ENCODE data around the gene EXOC6B. TPM values are rescaled to one million over a fixed set of nuclear protein-coding genes. Genes with fewer than 3 reads are reported as not detected.

Gene EXOC6B
- polyA plus RNA-seq, 4 donors: 6.9 to 12.6 (median 8.5) TPM

DNA sequence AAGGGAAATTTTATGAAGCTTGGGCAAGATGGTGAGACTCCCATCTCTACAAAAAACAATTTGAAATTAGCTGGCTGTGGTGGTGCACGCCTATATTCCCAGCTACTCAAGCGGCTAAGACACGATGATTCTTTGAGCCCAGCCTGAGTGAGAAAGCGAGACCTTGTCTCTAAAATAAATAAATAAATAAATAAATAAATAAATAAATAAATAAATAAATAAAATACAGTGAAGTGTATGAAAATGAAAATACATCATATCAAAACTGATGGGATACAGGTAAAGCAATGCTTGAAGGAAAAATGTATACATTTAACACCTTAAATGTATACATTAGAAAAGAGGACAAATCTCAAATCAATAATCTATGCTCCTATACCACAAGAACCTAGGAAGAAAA lies 15.7 kb downstream of the EXOC6B start:
- H3K4me1 ChIP-seq (ENCODE audit: control insufficient read depth in 3 of 3, insufficient read depth in 2 of 3, low read depth in 1 of 3, low read length in 2 of 3): no peaks in the 10 kb centered on the region
- H3K36me3 ChIP-seq (ENCODE audit: control insufficient read depth in 3 of 3, insufficient read depth in 2 of 3, low read depth in 1 of 3, low read length in 3 of 3): peaks cover 0 to 2% (median 0%) of the 10 kb centered on the region in 3 donors
- no peak overlapping the region for H3K4me3 ChIP-seq (ENCODE audit: low read depth in 1 of 3, low read length in 3 of 3)
- WGBS, 3 donors: 94 to 99% (median 98%) methylated on average over 4 of the region's 4 CpGs
- no peak for FAIRE-seq
- H3K27ac ChIP-seq (ENCODE audit: low read depth in 1 of 3, low read length in 2 of 3): no peak overlapping the region
- no peak for DNase-seq
- H3K9me3 ChIP-seq (ENCODE audit: control insufficient read depth in 2 of 2, insufficient read depth in 1 of 2, low read depth in 1 of 2, low read length in 1 of 2): peaks cover 0 to 7% of the 10 kb centered on the region in 2 donors
- H3K27me3 ChIP-seq (ENCODE audit: control insufficient read depth in 3 of 3, insufficient read depth in 3 of 3, low read length in 3 of 3): no peaks in the 10 kb centered on the region

DNA sequence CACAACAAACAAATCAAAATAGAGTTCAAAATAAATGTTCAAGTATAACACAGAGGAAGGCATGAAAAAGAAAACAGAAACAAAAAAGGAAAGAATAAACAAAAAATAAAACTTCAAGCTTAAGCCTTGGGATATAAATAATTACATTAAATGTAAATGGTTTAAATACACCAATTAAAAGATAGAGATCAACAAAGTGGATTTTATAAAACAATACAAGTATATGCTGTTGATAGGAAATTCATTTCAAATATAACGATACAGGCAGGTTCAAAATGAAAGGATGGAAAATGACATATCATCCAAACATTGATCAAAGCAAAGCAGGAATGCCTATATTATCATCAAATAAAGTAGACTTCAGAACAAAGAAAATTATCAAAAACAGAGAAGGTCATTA lies 16.7 kb downstream of the EXOC6B start:
- DNase-seq: no peak
- WGBS, 3 donors: 92 to 100% (median 95%) methylated on average over 1 of the region's 1 CpG
- no peak overlapping the region for H3K4me3 ChIP-seq (ENCODE audit: low read depth in 1 of 3, low read length in 3 of 3)
- H3K9me3 ChIP-seq (ENCODE audit: control insufficient read depth in 2 of 2, insufficient read depth in 1 of 2, low read depth in 1 of 2, low read length in 1 of 2): peaks cover 0 to 7% of the 10 kb centered on the region in 2 donors
- H3K27ac ChIP-seq (ENCODE audit: low read depth in 1 of 3, low read length in 2 of 3): no peak overlapping the region
- peaks cover 0 to 2% (median 0%) of the 10 kb centered on the region in 3 donors for H3K36me3 ChIP-seq (ENCODE audit: control insufficient read depth in 3 of 3, insufficient read depth in 2 of 3, low read depth in 1 of 3, low read length in 3 of 3)
- no peaks in the 10 kb centered on the region for H3K4me1 ChIP-seq (ENCODE audit: control insufficient read depth in 3 of 3, insufficient read depth in 2 of 3, low read depth in 1 of 3, low read length in 2 of 3)
- no peaks in the 10 kb centered on the region for H3K27me3 ChIP-seq (ENCODE audit: control insufficient read depth in 3 of 3, insufficient read depth in 3 of 3, low read length in 3 of 3)
- no peak for FAIRE-seq

DNA sequence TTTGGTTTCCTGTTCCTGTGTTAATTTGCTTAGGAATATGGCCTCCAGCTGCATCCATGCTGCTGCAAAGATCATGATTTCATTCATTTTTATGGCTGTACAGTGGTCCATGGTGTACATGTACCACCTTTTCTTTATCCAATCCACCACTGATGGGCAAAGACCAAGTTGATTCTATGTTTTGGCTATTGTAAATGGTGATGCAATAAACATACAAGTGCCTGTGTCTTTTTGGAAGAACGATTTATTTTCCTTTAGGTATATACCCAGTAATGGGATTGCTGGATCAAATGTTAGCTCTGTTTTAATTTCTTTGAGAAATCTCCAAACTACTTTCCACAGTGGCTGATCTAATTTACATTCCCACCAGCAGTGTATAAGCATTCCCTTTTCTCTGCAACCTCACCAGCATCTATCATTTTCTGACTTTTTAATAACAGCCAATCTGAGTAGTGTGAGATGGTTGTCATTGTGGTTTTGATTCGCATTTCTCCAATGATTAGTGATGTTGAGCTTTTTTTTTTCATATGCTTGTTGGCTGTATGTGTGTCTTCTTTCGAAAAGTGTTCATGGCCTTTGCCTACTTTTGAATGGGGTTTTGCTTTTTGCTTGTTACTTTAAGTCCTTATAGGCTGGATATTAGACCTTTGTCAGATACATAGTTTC lies 19.4 kb downstream of the EXOC6B start:
- H3K4me1 ChIP-seq (ENCODE audit: control insufficient read depth in 3 of 3, insufficient read depth in 2 of 3, low read depth in 1 of 3, low read length in 2 of 3): no peaks in the 10 kb centered on the region
- 94 to 95% (median 95%) methylated on average over 3 of the region's 3 CpGs for WGBS, 3 donors
- H3K4me3 ChIP-seq (ENCODE audit: low read depth in 1 of 3, low read length in 3 of 3): no peak overlapping the region
- no peak for DNase-seq
- H3K27ac ChIP-seq (ENCODE audit: low read depth in 1 of 3, low read length in 2 of 3): no peak overlapping the region
- no peak for FAIRE-seq
- peaks cover 0 to 7% of the 10 kb centered on the region in 2 donors for H3K9me3 ChIP-seq (ENCODE audit: control insufficient read depth in 2 of 2, insufficient read depth in 1 of 2, low read depth in 1 of 2, low read length in 1 of 2)
- no peaks in the 10 kb centered on the region for H3K27me3 ChIP-seq (ENCODE audit: control insufficient read depth in 3 of 3, insufficient read depth in 3 of 3, low read length in 3 of 3)
- peaks cover 0 to 2% (median 0%) of the 10 kb centered on the region in 3 donors for H3K36me3 ChIP-seq (ENCODE audit: control insufficient read depth in 3 of 3, insufficient read depth in 2 of 3, low read depth in 1 of 3, low read length in 3 of 3)

DNA sequence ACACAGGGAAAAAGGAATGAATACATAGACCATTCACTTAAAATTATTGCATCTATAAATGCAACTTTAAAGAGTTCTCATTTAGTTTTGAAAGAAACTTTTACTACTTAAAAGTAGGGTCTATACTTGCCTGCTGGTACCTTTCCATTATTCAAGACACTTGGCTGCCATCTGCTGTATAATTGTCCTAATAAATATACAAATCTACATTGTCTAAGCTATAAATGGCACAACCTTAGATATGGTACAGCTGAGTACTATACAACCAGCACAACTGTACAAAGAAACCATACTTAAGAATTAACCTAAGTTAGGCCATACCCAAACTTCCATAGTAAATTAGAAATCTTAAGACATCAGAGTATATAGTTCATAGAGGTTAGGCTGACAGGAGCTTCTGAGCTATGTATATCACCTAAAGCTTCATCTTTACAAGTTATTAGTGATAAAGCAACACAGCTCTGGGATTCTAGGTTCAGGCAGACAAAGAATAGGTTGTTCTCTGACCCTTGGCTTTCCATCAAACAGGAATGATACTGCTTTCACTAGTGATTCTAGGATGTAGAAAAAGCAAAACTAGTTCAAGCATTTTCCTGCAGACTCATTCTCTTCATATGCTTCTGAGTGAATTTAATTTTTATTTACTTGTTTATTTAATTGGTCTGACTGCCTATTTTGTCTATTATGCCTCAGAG lies 22.1 kb downstream of the EXOC6B start:
- no peak overlapping the region for H3K4me3 ChIP-seq (ENCODE audit: low read depth in 1 of 3, low read length in 3 of 3)
- H3K9me3 ChIP-seq (ENCODE audit: control insufficient read depth in 2 of 2, insufficient read depth in 1 of 2, low read depth in 1 of 2, low read length in 1 of 2): peaks cover 0 to 5% of the 10 kb centered on the region in 2 donors
- no peaks in the 10 kb centered on the region for H3K27me3 ChIP-seq (ENCODE audit: control insufficient read depth in 3 of 3, insufficient read depth in 3 of 3, low read length in 3 of 3)
- FAIRE-seq (peak; percentile 19), DNase-seq (peak in 1 of 2 donors; percentile 21)
- no peak overlapping the region for H3K27ac ChIP-seq (ENCODE audit: low read depth in 1 of 3, low read length in 2 of 3)
- H3K36me3 ChIP-seq (ENCODE audit: control insufficient read depth in 3 of 3, insufficient read depth in 2 of 3, low read depth in 1 of 3, low read length in 3 of 3): no peaks in the 10 kb centered on the region
- H3K4me1 ChIP-seq (ENCODE audit: control insufficient read depth in 3 of 3, insufficient read depth in 2 of 3, low read depth in 1 of 3, low read length in 2 of 3): no peaks in the 10 kb centered on the region

DNA sequence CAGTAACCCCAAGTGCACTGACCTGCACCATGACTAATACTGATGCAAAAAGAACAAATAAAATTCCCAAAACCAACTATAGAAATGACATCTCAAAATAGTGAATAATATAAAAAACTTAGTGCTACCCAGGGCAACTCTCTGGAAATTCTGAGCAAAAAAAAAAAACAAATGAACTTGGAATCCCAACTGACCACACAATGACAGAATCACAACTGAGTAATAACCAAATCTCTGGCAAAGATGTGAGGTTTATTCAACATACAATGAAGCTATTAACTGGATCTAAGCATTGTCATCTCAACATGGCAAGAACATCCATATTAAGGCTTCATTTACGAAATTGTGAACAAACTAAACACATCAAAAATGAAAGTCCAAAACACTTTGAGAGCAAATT lies 22.7 kb downstream of the EXOC6B start:
- DNase-seq: no peak
- Histone ChIP-seq H3K36me3 (ENCODE audit: control insufficient read depth in 3 of 3, insufficient read depth in 2 of 3, low read depth in 1 of 3, low read length in 3 of 3) (no peaks in the 10 kb centered on the region), H3K27ac (ENCODE audit: low read depth in 1 of 3, low read length in 2 of 3) (no peak overlapping the region), H3K4me1 (ENCODE audit: control insufficient read depth in 3 of 3, insufficient read depth in 2 of 3, low read depth in 1 of 3, low read length in 2 of 3) (no peaks in the 10 kb centered on the region), H3K4me3 (ENCODE audit: low read depth in 1 of 3, low read length in 3 of 3) (no peak overlapping the region), H3K9me3 (ENCODE audit: control insufficient read depth in 2 of 2, insufficient read depth in 1 of 2, low read depth in 1 of 2, low read length in 1 of 2) (no peaks in the 10 kb centered on the region), H3K27me3 (ENCODE audit: control insufficient read depth in 3 of 3, insufficient read depth in 3 of 3, low read length in 3 of 3) (no peaks in the 10 kb centered on the region)
- WGBS, 3 donors: 63 to 92% (median 77%) methylated on average over 1 of the region's 1 CpG
- no peak for FAIRE-seq

DNA sequence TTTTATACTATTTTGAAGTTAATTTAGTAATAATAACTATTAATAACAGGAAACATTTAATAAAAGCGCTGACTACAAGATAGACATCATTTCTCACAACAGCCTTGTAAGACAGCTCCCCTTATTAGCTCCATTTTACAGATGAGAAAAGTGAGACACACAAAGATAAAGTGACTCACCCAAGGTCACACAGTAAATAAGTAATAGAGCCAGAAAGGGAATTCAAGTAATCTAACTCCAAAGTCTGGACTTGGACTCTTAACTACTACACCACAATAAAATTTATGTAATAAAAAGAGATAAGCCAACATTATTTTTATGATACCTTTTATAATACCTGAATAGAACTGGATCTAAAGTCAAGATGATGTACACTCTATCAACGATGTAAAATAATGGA lies 25.3 kb downstream of the EXOC6B start:
- no peaks in the 10 kb centered on the region for H3K4me1 ChIP-seq (ENCODE audit: control insufficient read depth in 3 of 3, insufficient read depth in 2 of 3, low read depth in 1 of 3, low read length in 2 of 3)
- 38 to 82% (median 55%) methylated on average over 2 of the region's 2 CpGs for WGBS, 3 donors
- H3K27ac ChIP-seq (ENCODE audit: low read depth in 1 of 3, low read length in 2 of 3): no peak overlapping the region
- no peaks in the 10 kb centered on the region for H3K27me3 ChIP-seq (ENCODE audit: control insufficient read depth in 3 of 3, insufficient read depth in 3 of 3, low read length in 3 of 3)
- no peak overlapping the region for H3K4me3 ChIP-seq (ENCODE audit: low read depth in 1 of 3, low read length in 3 of 3)
- no peaks in the 10 kb centered on the region for H3K36me3 ChIP-seq (ENCODE audit: control insufficient read depth in 3 of 3, insufficient read depth in 2 of 3, low read depth in 1 of 3, low read length in 3 of 3)
- no peaks in the 10 kb centered on the region for H3K9me3 ChIP-seq (ENCODE audit: control insufficient read depth in 2 of 2, insufficient read depth in 1 of 2, low read depth in 1 of 2, low read length in 1 of 2)
- FAIRE-seq: no peak
- DNase-seq: peak; percentile 56 to 95

DNA sequence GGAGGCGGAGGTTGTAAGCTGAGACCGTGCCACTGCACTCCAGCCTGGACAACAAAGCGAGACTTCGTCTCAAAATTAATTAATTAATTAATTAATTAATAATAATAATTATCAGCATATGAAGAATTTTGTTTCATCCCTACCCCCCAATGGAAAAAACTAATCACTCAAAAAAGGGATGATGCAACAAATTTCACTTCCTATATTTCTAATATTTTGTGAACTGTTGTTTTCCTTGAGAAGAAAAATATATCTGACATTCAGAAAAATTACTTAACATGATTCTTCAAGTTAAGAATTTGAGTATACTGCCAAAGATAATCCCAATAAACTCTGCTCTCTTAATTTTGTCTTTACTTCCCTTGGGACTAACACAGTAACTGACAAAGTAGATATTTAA lies 28.1 kb downstream of the EXOC6B start:
- WGBS, 3 donors: 93 to 97% (median 96%) methylated on average over 4 of the region's 4 CpGs

DNA sequence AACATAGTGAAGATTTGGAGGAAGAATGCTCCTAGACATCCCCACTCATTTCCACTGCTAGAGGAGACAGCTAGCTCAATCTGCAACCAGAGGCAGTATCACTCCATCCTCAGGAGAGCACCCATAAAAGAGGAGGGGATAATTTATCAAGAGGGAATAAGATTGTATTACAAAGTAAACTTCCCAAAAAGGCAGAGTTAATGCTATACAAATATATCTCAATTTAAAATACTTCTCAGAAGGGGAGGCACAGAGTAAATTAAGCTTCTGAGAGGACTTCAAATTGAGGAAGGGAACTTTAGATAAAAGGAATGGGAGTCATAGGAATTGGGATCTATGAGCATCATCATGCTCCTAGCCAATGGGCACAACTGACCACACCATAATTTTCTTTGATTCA lies 29.1 kb downstream of the EXOC6B start:
- FAIRE-seq (no peak), DNase-seq (no peak)
- Histone ChIP-seq H3K27ac (ENCODE audit: low read depth in 1 of 3, low read length in 2 of 3) (no peak overlapping the region), H3K9me3 (ENCODE audit: control insufficient read depth in 2 of 2, insufficient read depth in 1 of 2, low read depth in 1 of 2, low read length in 1 of 2) (no peaks in the 10 kb centered on the region), H3K27me3 (ENCODE audit: control insufficient read depth in 3 of 3, insufficient read depth in 3 of 3, low read length in 3 of 3) (no peaks in the 10 kb centered on the region), H3K4me3 (ENCODE audit: low read depth in 1 of 3, low read length in 3 of 3) (no peak overlapping the region), H3K36me3 (ENCODE audit: control insufficient read depth in 3 of 3, insufficient read depth in 2 of 3, low read depth in 1 of 3, low read length in 3 of 3) (no peaks in the 10 kb centered on the region), H3K4me1 (ENCODE audit: control insufficient read depth in 3 of 3, insufficient read depth in 2 of 3, low read depth in 1 of 3, low read length in 2 of 3) (no peaks in the 10 kb centered on the region)

More for the DNA sequence above, 28.1 kb downstream of the EXOC6B start:
- H3K9me3 ChIP-seq (ENCODE audit: control insufficient read depth in 2 of 2, insufficient read depth in 1 of 2, low read depth in 1 of 2, low read length in 1 of 2): no peaks in the 10 kb centered on the region
- DNase-seq (no peak), FAIRE-seq (no peak)
- H3K4me3 ChIP-seq (ENCODE audit: low read depth in 1 of 3, low read length in 3 of 3): no peak overlapping the region
- no peak overlapping the region for H3K27ac ChIP-seq (ENCODE audit: low read depth in 1 of 3, low read length in 2 of 3)
- no peaks in the 10 kb centered on the region for H3K27me3 ChIP-seq (ENCODE audit: control insufficient read depth in 3 of 3, insufficient read depth in 3 of 3, low read length in 3 of 3)
- no peaks in the 10 kb centered on the region for H3K36me3 ChIP-seq (ENCODE audit: control insufficient read depth in 3 of 3, insufficient read depth in 2 of 3, low read depth in 1 of 3, low read length in 3 of 3)
- H3K4me1 ChIP-seq (ENCODE audit: control insufficient read depth in 3 of 3, insufficient read depth in 2 of 3, low read depth in 1 of 3, low read length in 2 of 3): no peaks in the 10 kb centered on the region

DNA sequence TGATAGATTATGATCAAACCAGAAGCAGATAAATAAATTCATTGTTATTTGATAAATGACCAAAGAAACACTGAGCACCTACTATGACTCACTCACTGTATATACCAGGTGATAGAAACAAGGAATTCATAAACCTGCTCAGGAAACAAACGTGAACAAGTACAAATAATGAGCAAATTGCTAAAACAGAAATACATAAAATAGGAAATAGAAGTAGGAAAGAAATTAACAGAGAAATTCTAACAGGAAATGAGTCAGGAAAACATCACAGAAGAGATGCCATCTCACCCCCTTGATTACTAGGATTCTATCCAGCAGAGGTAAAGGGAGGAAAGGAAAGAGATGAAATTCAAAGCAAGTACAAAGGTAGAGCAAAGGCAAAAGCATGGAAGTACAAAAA lies 31.3 kb downstream of the EXOC6B start:
- 34 to 41% (median 35%) methylated on average over 1 of the region's 1 CpG for WGBS, 3 donors
- FAIRE-seq (no peak), DNase-seq (no peak)
- H3K9me3 ChIP-seq (ENCODE audit: control insufficient read depth in 2 of 2, insufficient read depth in 1 of 2, low read depth in 1 of 2, low read length in 1 of 2): no peaks in the 10 kb centered on the region
- no peaks in the 10 kb centered on the region for H3K27me3 ChIP-seq (ENCODE audit: control insufficient read depth in 3 of 3, insufficient read depth in 3 of 3, low read length in 3 of 3)
- no peaks in the 10 kb centered on the region for H3K4me1 ChIP-seq (ENCODE audit: control insufficient read depth in 3 of 3, insufficient read depth in 2 of 3, low read depth in 1 of 3, low read length in 2 of 3)
- H3K36me3 ChIP-seq (ENCODE audit: control insufficient read depth in 3 of 3, insufficient read depth in 2 of 3, low read depth in 1 of 3, low read length in 3 of 3): no peaks in the 10 kb centered on the region
- H3K4me3 ChIP-seq (ENCODE audit: low read depth in 1 of 3, low read length in 3 of 3): no peak overlapping the region
- no peak overlapping the region for H3K27ac ChIP-seq (ENCODE audit: low read depth in 1 of 3, low read length in 2 of 3)
